GM23338 (cell line): Measurements from ENCODE around the gene PLS3. TPM values are rescaled to one million over a fixed set of nuclear protein-coding genes. Genes with fewer than 3 reads are reported as not detected.

Experiments
- ATAC-seq: fragments of 200-7000 bp; cut with Tn5 transposase; 3 replicates; pipeline ENCODE4 v1.9.1; 2020
- DNase-seq: peaks from one replicate; pipeline ENCODE4 v3.0.0-alpha.2; 2015; ENCODE audit warnings: low spot score
- H2AFZ ChIP-seq: fragments of 200-600 bp; sonication (generic); 2 replicates; pipeline ENCODE4 v1.8.0; 2016; ENCODE audit warnings: antibody characterized with exemption, mild to moderate bottlenecking, moderate library complexity
- H3F3A ChIP-seq: fragments of 200-600 bp; sonication (generic); replicated peaks from 2 replicates; pipeline ENCODE4 v1.8.0; 2017; ENCODE audit warnings: antibody characterized with exemption, mixed run types, low read depth
- H3K27ac ChIP-seq: fragments of 200-600 bp; sonication (generic); 2 replicates; pipeline ENCODE4 v1.6.1; 2016; ENCODE audit warnings: low read depth
- H3K27me3 ChIP-seq: fragments of 200-600 bp; sonication (generic); 2 replicates; pipeline ENCODE4 v1.8.0; 2016; ENCODE audit warnings: mild to moderate bottlenecking, mixed run types, moderate library complexity; ENCODE audit not compliant: insufficient read depth
- H3K36me3 ChIP-seq: fragments of 200-600 bp; sonication (generic); 2 replicates; pipeline ENCODE4 v1.8.0; 2016; ENCODE audit warnings: mild to moderate bottlenecking; ENCODE audit not compliant: insufficient read depth
- H3K4me1 ChIP-seq: fragments of 200-600 bp; sonication (generic); 2 replicates; pipeline ENCODE4 v1.8.0; 2016; ENCODE audit warnings: mild to moderate bottlenecking, moderate library complexity; ENCODE audit not compliant: insufficient read depth
- H3K4me2 ChIP-seq: fragments of 200-600 bp; sonication (generic); 2 replicates; pipeline ENCODE4 v1.7.1; 2017; ENCODE audit warnings: mixed run types
- H3K4me3 ChIP-seq: fragments of 200-600 bp; sonication (generic); 2 replicates; pipeline ENCODE4 v1.6.1; 2016; ENCODE audit warnings: mixed run types
- H3K79me2 ChIP-seq: fragments of 200-600 bp; sonication (generic); replicated peaks from 2 replicates; pipeline ENCODE4 v1.8.0; 2017; ENCODE audit warnings: mild to moderate bottlenecking; ENCODE audit not compliant: insufficient read depth
- H3K9me2 ChIP-seq: fragments of 200-600 bp; sonication (generic); 2 replicates; pipeline ENCODE4 v1.8.0; 2017; ENCODE audit not compliant: insufficient read depth
- H4K20me1 ChIP-seq: fragments of 200-600 bp; sonication (generic); replicated peaks from 2 replicates; pipeline ENCODE4 v1.8.0; 2017; ENCODE audit warnings: mild to moderate bottlenecking; ENCODE audit not compliant: insufficient read depth
- H3K27ac Mint-ChIP-seq: 2 replicates; pipeline ENCODE4 v1.8.0; 2020; ENCODE audit warnings: inconsistent platforms, mild to moderate bottlenecking, moderate library complexity, mixed read lengths
- H3K27me3 Mint-ChIP-seq: 3 replicates; pipeline ENCODE4 v1.8.0; 2022; ENCODE audit warnings: low read depth, mild to moderate bottlenecking, moderate library complexity, mixed read lengths, inconsistent platforms; ENCODE audit not compliant: insufficient read depth, poor library complexity
- H3K36me3 Mint-ChIP-seq: 3 replicates; pipeline ENCODE4 v1.8.0; 2021; ENCODE audit warnings: low read depth, mild to moderate bottlenecking, inconsistent platforms, moderate library complexity, mixed read lengths
- H3K4me1 Mint-ChIP-seq: 3 replicates; pipeline ENCODE4 v1.8.0; 2020; ENCODE audit warnings: mild to moderate bottlenecking, inconsistent platforms, mixed read lengths
- H3K4me3 Mint-ChIP-seq: 3 replicates; pipeline ENCODE4 v1.8.0; 2021; ENCODE audit warnings: moderate library complexity, mild to moderate bottlenecking, inconsistent platforms, mixed read lengths
- H3K9me3 Mint-ChIP-seq: 3 replicates; pipeline ENCODE4 v1.8.0; 2020; ENCODE audit warnings: moderate library complexity, mild to moderate bottlenecking, inconsistent platforms, mixed read lengths
- CREB1 ChIP-seq: fragments of 250-450 bp; sonication (Bioruptor Pico); IDR thresholded peaks from 2 replicates; pipeline ENCODE4 v1.5.0; 2020; ENCODE audit warnings: low read depth, mild to moderate bottlenecking, moderate library complexity
- EZH2 ChIP-seq: fragments of 200-600 bp; sonication (generic); IDR thresholded peaks from one replicate; pipeline ENCODE4 v1.8.0; 2017; ENCODE audit warnings: antibody characterized with exemption, mild to moderate bottlenecking, low read depth; ENCODE audit not compliant: unreplicated experiment
- EZH2phosphoT487 ChIP-seq: fragments of 200-600 bp; sonication (generic); IDR thresholded peaks from one replicate; pipeline ENCODE4 v1.8.1; 2018; ENCODE audit warnings: antibody characterized with exemption; ENCODE audit not compliant: unreplicated experiment
- JUNB ChIP-seq: IDR thresholded peaks from one replicate; pipeline ENCODE4 v1.6.1; 2016; ENCODE audit warnings: antibody characterized with exemption; ENCODE audit not compliant: unreplicated experiment
- NANOG ChIP-seq: IDR thresholded peaks from 2 replicates; pipeline ENCODE4 v1.6.1; 2016; ENCODE audit warnings: antibody characterized with exemption, borderline replicate concordance
- POLR2AphosphoS5 ChIP-seq: IDR thresholded peaks from 2 replicates; pipeline ENCODE4 v1.6.1; 2016; ENCODE audit warnings: antibody characterized with exemption, low read depth
- STAT1 ChIP-seq: IDR thresholded peaks from one replicate; pipeline ENCODE4 v1.6.1; 2016; ENCODE audit warnings: antibody characterized with exemption; ENCODE audit not compliant: unreplicated experiment
- ZNF114 ChIP-seq: fragments of 250-450 bp; sonication (Bioruptor Pico); IDR thresholded peaks from 2 replicates; pipeline ENCODE4 v1.5.0; 2020; ENCODE audit warnings: mild to moderate bottlenecking, moderate library complexity
- ZNF331 ChIP-seq: fragments of 250-450 bp; sonication (Bioruptor Pico); IDR thresholded peaks from 2 replicates; pipeline ENCODE4 v1.5.0; 2020; ENCODE audit warnings: low read depth, mild to moderate bottlenecking, moderate library complexity
- polyA plus RNA-seq: library from polyadenylated mRNA; unstranded; fragments of >200 nt; fragmentation: Nextera tagmentation; extraction: Ambion mirVana; gene quantifications from 2 replicates; pipeline ENCODE4 v1.2.1, GENCODE V29; 2016
- total RNA-seq: library from RNA; depleted of rRNA; stranded (reverse); fragments of >200 nt; shearing (Covaris generic); gene quantifications from 2 replicates; pipeline ENCODE4 v1.2.3, GENCODE V29; 2014
- TF ChIP-seq, protein P1 (sequence below): IDR thresholded peaks from 2 replicates; pipeline ENCODE4 v1.6.1; 2016; ENCODE audit warnings: antibody characterized with exemption
- TF ChIP-seq, protein P2 (sequence below): IDR thresholded peaks from one replicate; pipeline ENCODE4 v1.6.1; 2018; ENCODE audit warnings: antibody characterized with exemption; ENCODE audit not compliant: unreplicated experiment
- TF ChIP-seq, protein P3 (sequence below): fragments of 250-450 bp; sonication (Bioruptor Pico); IDR thresholded peaks from 2 replicates; pipeline ENCODE4 v1.5.0; 2020; ENCODE audit warnings: mild to moderate bottlenecking, moderate library complexity

PLS3 gene
- total and polyA plus RNA-seq, 2 experiments from 2014 or later: 81.6 to 128 TPM

DNA sequence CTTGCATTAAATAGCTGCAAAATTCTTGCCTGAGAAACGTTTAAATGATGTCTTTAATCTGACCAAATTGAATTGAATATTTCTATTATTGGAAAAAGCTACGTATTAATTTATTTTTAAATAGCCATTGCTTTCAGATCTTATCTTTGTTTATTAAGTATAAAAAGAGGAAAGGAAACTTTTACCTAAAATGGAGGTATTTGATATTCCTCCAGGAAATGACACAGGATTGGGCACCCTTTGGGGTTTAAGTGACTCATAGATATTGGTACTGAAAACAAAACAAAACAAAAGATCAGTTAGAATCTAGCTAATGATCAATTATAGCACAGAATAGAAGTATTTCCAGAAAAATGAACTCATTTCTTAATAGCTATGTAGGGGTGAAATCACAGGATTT lies 34.1 kb downstream of the PLS3 start:
- peaks cover 33% of the 10 kb centered on the region for H3K4me1 ChIP-seq
- Mint-ChIP-seq H3K36me3 (no peaks in the 10 kb centered on the region), H3K27me3 (peaks cover 2% of the 10 kb centered on the region), H3K4me3 (no peak overlapping the region), H3K9me3 (no peaks in the 10 kb centered on the region), H3K4me1 (peaks cover 48% of the 10 kb centered on the region), H3K27ac (peak overlapping the region; percentile 23; the same call in 1 of the 2 replicates)
- no peak overlapping the region for H2AFZ ChIP-seq
- H3K27me3 ChIP-seq: no peaks in the 10 kb centered on the region
- peaks cover 73% of the 10 kb centered on the region for H3K79me2 ChIP-seq
- H3K4me3 ChIP-seq: no peak overlapping the region
- ATAC-seq (no peak), DNase-seq (no peak)
- no peaks in the 10 kb centered on the region for H3K9me2 ChIP-seq
- no peak for TF ChIP-seq EZH2
- TF ChIP-seq EZH2phosphoT487: no peak
- no peak for TF ChIP-seq ZNF114 (CRISPR knock-in tag)
- no peak for TF ChIP-seq JUNB
- TF ChIP-seq ZNF331 (CRISPR knock-in tag): no peak
- TF ChIP-seq STAT1: no peak
- TF ChIP-seq NANOG: no peak
- TF ChIP-seq, protein P1, sequence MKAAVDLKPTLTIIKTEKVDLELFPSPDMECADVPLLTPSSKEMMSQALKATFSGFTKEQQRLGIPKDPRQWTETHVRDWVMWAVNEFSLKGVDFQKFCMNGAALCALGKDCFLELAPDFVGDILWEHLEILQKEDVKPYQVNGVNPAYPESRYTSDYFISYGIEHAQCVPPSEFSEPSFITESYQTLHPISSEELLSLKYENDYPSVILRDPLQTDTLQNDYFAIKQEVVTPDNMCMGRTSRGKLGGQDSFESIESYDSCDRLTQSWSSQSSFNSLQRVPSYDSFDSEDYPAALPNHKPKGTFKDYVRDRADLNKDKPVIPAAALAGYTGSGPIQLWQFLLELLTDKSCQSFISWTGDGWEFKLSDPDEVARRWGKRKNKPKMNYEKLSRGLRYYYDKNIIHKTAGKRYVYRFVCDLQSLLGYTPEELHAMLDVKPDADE: no peak
- TF ChIP-seq POLR2AphosphoS5: no peak
- TF ChIP-seq CREB1 (CRISPR knock-in tag): no peak
- TF ChIP-seq, protein P2, sequence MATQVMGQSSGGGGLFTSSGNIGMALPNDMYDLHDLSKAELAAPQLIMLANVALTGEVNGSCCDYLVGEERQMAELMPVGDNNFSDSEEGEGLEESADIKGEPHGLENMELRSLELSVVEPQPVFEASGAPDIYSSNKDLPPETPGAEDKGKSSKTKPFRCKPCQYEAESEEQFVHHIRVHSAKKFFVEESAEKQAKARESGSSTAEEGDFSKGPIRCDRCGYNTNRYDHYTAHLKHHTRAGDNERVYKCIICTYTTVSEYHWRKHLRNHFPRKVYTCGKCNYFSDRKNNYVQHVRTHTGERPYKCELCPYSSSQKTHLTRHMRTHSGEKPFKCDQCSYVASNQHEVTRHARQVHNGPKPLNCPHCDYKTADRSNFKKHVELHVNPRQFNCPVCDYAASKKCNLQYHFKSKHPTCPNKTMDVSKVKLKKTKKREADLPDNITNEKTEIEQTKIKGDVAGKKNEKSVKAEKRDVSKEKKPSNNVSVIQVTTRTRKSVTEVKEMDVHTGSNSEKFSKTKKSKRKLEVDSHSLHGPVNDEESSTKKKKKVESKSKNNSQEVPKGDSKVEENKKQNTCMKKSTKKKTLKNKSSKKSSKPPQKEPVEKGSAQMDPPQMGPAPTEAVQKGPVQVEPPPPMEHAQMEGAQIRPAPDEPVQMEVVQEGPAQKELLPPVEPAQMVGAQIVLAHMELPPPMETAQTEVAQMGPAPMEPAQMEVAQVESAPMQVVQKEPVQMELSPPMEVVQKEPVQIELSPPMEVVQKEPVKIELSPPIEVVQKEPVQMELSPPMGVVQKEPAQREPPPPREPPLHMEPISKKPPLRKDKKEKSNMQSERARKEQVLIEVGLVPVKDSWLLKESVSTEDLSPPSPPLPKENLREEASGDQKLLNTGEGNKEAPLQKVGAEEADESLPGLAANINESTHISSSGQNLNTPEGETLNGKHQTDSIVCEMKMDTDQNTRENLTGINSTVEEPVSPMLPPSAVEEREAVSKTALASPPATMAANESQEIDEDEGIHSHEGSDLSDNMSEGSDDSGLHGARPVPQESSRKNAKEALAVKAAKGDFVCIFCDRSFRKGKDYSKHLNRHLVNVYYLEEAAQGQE: no peak
- TF ChIP-seq, protein P3, sequence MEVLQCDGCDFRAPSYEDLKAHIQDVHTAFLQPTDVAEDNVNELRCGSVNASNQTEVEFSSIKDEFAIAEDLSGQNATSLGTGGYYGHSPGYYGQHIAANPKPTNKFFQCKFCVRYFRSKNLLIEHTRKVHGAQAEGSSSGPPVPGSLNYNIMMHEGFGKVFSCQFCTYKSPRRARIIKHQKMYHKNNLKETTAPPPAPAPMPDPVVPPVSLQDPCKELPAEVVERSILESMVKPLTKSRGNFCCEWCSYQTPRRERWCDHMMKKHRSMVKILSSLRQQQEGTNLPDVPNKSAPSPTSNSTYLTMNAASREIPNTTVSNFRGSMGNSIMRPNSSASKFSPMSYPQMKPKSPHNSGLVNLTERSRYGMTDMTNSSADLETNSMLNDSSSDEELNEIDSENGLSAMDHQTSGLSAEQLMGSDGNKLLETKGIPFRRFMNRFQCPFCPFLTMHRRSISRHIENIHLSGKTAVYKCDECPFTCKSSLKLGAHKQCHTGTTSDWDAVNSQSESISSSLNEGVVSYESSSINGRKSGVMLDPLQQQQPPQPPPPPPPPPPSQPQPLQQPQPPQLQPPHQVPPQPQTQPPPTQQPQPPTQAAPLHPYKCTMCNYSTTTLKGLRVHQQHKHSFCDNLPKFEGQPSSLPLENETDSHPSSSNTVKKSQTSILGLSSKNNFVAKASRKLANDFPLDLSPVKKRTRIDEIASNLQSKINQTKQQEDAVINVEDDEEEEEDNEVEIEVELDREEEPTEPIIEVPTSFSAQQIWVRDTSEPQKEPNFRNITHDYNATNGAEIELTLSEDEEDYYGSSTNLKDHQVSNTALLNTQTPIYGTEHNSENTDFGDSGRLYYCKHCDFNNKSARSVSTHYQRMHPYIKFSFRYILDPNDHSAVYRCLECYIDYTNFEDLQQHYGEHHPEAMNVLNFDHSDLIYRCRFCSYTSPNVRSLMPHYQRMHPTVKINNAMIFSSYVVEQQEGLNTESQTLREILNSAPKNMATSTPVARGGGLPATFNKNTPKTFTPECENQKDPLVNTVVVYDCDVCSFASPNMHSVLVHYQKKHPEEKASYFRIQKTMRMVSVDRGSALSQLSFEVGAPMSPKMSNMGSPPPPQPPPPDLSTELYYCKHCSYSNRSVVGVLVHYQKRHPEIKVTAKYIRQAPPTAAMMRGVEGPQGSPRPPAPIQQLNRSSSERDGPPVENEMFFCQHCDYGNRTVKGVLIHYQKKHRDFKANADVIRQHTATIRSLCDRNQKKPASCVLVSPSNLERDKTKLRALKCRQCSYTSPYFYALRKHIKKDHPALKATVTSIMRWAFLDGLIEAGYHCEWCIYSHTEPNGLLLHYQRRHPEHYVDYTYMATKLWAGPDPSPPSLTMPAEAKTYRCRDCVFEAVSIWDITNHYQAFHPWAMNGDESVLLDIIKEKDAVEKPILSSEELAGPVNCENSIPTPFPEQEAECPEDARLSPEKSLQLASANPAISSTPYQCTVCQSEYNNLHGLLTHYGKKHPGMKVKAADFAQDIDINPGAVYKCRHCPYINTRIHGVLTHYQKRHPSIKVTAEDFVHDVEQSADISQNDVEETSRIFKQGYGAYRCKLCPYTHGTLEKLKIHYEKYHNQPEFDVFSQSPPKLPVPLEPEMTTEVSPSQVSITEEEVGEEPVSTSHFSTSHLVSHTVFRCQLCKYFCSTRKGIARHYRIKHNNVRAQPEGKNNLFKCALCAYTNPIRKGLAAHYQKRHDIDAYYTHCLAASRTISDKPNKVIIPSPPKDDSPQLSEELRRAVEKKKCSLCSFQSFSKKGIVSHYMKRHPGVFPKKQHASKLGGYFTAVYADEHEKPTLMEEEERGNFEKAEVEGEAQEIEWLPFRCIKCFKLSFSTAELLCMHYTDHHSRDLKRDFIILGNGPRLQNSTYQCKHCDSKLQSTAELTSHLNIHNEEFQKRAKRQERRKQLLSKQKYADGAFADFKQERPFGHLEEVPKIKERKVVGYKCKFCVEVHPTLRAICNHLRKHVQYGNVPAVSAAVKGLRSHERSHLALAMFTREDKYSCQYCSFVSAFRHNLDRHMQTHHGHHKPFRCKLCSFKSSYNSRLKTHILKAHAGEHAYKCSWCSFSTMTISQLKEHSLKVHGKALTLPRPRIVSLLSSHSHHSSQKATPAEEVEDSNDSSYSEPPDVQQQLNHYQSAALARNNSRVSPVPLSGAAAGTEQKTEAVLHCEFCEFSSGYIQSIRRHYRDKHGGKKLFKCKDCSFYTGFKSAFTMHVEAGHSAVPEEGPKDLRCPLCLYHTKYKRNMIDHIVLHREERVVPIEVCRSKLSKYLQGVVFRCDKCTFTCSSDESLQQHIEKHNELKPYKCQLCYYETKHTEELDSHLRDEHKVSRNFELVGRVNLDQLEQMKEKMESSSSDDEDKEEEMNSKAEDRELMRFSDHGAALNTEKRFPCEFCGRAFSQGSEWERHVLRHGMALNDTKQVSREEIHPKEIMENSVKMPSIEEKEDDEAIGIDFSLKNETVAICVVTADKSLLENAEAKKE (CRISPR knock-in tag): no peak
- H3K36me3 ChIP-seq: no peaks in the 10 kb centered on the region
- peak overlapping the region; percentile 64; the same call in 1 of the 2 replicates for H3K27ac ChIP-seq
- peak overlapping the region; percentile 0 for H3K4me2 ChIP-seq
- no peaks in the 10 kb centered on the region for H3F3A ChIP-seq
- H4K20me1 ChIP-seq: no peaks in the 10 kb centered on the region
